Kidney capillary endothelial cell (primary cell): ENCODE results near the gene PRKAR1A.
"Not testable (repeated sequence)": the region's sequence is repeated elsewhere in the genome, so short reads cannot be mapped to it uniquely, and the experiment has no call there.

ENCODE experiments used
- DNase-seq: peaks from one replicate; pipeline ENCODE4 v3.0.0-alpha.2; 2018; ENCODE audit warnings: low spot score

The PRKAR1A gene

DNA sequence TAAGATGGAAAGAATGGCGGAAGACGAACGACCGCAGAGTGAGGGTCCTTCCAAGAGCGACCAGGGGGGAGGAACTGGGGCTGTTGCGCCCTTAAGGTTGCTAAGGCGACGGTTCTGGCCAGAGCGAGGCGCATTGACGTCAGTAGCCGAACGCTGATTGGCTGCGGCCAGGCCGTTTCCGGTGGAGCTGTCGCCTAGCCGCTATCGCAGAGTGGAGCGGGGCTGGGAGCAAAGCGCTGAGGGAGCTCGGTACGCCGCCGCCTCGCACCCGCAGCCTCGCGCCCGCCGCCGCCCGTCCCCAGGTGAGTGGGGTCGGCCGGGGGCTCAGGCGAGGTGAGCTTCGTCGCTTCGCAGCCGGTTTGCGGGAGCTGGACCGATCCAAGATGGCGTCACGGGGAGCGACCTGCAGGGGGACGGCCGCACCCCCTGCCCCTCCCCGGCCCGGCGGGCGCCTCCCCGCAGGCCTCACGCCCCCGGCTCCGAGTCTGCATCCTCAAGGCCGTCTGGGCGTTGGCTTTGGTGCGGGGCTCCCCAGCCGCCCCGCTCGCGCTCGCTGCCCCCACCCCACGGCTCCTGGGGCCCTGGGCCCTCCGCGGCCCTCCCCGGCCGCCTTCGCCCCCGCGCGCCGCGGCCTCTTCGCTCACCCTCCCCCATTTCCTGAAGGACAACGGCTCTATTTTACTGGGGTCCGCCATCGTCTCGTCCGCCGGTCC is at the start of gene PRKAR1A:
TSS of gene PRKAR1A (plus strand) at position 184 of the 713 bp plus-strand sequence. CDS start 2,970 bp downstream, outside the sequence.
- peak; percentile 88 for DNase-seq

DNA sequence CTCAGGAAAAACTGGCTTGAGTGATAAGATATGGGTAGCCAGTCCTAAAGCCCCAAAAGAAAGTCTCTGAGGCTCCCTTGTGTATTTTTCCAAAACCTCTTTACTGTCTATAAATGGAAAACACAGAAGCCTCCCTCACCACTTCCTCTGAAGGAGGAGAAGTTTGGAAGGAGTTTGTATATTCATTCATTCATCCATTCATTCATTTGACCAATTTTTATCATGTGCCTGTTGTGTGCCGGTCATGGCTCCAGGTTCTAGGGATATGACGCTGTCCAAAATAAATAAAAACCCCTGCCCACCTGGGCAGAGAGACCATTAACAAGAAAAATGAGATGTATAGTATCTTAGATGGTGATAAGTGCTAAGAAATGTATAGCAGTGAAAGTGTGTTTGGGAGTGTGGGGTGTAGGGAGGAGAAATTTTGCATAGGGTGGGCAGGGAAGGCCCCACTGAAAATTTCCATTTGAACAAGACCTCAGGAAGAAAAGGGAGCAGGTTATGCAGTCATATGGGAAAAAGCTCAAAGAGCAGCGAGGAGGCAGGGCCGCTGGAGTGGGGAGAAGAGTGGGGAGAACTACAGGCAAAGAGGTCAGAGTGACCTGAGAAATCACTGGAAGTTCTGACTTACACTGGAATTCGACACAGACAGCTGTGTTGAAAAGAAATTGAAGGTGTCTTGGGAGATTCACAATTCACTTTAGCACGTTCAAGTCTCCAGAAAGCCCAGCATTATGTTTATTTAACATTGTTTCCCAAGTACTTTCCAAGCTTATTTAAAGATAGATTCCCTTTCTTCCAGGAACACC is 48.8 kb upstream of the PRKAR1A start:
- DNase-seq = no peak

DNA sequence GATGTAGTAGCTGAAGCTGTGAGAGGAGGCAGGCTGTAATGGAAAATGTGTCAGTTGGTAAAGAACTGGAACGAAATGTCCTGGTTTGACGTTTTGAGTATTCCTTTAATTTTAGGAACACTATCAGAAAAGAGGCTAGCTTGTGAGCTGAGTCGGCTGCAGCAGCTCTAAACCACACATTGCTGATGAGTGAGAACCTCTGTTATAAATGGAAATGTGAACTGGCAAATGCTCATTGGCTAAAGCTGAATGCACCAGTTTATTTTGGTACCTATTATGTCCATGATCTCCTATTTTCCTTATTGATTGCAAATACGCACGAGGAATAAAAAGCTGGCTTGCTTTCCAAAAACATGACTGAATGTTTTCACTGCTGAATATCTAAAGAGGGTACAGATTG is 43.9 kb upstream of the PRKAR1A start:
- no peak for DNase-seq

DNA sequence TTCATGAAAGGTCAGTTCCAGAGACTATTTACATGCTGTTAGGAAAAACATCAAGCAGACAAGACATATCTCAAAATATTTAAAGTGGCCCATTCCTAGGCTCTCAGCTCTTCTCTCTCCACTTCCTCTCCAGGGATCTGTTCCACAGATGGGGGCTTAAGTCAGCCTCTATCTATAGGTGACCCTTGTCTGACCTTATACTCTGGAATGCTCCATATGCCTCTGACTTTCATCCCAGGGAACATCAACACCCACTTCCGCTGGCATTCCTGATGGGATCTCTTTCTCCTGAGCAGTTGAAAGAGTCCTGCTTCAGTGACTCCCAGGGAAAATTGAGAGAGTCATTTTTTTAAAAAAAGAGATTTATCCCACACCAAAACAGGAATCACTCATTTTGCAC is 43.4 kb upstream of the PRKAR1A start:
- peak; percentile 37 for DNase-seq

DNA sequence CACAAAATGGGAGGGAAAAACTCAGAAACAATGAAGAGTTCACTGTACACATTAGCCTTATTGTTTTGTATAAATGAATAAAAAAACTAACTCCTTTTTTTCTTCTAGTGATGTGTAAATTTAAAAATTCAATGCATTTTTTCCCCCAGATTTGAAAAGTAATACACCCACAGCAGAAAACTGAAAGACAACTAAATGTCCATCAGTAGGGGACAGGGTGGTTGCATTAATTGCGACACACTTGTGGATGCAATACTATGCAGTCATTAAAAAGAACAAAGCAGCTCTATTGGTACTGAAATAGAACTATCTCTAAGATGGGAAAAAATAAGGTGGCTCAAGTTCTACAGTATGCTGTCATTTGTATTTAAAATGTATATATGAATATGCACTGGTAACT is 41.3 kb upstream of the PRKAR1A start:
- no peak for DNase-seq

DNA sequence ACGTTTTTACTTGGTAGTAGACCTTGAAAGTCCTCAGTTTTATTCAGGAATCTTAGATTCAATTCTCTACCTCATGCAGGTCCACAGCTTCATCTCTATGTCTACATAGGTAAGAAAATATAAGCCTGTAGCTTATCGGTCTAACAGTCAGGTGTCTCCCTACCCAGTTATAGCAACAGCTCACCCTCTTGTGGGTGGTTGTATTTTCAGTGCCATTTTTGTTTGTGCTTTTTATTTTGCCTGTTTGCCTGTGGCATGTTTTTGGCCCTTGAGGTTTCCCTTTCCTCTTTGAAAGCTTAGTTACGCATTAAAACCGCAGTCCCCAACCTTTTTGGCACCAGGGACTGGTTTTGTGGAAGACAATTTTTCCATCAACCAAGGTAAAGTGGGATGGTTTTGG is 31.3 kb upstream of the PRKAR1A start:
- no peak for DNase-seq

DNA sequence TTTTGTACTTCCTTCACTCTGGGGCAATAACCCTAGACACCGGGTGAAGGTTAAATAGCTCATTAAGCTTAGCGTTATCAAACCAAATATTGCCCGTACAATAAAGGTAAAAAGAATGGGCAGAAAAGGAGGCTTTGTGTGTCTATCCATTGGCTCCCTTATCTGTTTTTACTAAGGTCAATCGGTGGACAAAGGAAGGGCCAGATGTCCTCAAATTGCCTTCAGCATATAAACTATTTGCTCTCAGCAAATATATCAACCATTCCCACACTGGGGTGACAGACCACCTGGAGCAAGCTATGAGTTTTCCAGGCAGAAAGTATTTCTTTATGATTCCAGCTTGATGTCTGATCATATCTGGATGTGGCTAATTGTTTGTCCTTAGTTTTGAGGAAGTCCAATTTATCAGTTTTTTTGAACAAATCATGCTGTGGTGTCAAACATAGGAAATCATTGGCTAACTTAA is 29.6 kb upstream of the PRKAR1A start:
- no peak for DNase-seq

DNA sequence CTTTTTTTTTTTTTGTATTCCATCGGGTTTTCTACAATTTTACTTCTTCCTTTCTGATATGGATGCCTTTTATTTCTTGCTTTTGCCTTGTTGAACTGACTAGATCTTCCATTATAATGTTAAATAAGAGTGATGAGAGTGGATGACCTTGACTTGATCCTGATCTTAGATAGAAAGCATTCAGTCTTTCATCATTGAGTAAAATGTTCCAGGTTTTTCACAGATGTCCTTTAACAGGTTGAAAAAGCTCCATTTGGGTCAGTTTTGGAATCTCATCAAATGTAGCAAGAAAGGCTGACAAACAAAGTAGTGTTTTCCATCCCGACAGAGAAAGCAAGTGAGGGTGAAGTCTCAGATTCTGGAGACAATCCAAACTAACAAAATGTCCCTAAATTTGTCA is 27.8 kb upstream of the PRKAR1A start:
- DNase-seq = no peak

DNA sequence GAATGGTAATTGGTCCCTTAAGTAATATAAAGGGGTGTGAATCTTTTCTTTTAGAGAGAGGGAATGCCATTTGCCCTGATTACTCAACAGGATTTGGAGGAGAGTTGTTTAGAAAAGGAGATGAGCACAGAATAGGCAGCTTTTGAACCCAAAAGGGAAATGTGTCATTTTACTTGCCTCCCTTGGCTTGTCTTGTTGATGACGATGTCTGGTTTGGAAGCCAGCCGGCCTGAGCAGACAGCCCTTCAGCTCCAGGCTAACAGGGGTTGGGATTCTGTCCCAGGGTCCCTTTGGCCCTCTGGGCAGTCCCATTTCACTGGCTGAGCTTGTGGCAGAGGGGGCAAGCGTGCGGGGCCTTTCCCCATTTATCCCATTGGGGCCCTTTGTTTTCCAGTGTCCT is 22.3 kb upstream of the PRKAR1A start:
- no peak for DNase-seq

DNA sequence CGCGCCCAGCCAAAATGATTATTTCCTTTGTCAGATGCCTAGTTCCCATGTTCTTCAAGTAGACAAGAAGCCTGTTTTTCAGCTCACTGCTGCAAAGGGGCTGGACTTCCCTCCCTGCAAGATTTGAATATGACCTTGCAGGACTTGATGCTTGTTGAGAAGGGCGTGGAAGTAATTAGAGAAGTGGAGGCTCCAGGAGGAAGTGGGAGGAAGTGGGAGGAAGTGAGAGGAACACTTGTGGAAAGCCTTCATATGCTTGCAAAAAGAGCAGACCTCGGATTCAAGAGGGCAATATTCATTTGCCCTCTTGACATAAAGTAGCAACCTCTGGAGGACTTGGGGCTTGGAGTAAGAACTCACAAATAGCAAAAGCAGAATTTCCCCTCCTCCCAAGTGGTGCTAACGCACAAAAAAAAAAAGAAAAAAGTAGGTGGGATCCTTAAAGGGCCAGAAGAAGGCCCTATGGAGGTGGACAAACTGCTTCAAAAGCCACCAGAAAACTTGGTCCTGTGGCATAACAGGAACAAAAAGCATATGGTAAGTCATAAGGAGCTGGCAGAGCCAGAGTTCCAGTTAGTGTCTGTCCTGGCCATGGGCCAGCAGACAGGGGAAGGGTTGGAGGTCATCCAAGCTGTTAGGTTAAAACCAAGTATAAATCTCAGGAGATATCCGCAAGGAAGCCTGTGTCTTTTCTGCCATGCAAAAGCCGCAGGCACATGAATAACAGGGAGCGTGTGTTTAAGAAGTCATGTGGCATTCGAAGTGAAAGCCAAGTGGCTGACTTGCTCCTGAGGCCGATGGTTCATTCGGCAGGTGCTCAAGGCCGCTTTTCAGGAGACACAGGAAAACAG is 20.6 kb upstream of the PRKAR1A start:
- no peak for DNase-seq

DNA sequence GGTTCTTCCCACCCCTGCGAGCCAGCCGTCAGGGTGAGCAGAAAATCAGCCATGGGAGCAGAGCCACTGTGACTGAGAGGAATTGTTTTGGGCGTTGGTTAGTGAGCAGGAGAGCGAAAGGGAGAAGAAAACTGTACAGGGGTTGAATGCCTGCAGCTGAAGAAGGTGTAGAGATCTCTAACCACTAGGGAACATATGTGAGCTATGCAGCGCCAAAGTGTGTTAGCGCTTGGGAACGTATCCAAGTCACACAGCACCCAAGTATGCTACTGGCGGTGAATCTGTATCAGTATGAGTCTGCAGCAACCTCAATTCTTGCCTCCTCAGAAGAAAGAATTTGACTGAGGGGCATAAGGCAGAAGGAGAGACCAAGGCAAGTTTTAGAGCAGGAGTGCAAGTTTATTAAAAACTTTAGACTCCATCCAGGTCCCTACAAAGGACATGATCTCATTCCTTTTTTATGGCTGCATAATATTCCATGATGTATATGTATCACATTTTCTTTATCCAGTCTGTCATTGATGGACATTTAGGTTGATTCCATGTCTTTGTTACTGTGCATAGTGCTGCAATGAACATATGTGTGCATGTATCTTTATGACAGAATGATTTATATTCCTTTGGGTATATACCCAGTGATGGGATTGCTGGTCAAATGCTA is 19.7 kb upstream of the PRKAR1A start:
- DNase-seq = not testable (repeated sequence)

DNA sequence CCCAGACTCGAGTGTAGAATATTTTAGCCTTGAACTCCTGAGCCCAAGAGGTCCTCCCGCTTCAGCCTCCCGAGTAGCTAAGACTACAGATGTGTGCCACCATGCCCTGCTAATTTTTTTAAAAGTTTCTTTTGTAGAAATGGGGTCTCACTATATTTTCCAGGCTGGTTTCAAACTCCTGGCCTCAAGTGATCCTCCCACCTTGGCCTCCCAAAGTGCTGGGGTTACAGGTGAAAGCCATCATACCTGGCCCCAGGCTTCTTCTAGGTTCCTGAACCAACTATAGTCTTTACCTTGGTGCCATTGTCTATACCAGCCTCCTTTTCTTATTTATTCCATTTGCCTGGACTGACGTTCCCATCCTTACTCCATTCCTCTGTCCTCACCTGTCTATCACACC is 17.1 kb upstream of the PRKAR1A start:
- DNase-seq = no peak

DNA sequence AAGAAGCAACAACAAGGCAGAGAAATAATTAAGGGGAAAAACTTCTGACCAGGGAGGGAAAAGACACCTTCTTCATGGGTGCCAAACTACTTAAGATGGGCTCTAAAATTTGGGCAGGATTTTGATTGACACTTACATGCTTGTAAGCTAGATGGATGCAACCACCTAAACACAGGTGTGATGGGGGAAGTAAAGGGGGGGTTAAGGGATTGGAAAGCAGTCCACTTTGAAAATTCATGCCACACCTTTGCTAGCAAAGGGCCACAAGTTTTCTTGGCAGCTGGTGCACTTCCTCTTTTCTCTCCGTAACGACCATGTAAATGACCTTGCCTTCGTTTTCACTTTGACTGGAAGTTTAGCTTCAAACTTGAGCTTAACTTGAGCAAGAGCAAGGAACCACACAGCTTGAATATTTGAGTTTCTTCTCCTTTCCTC is 14.3 kb upstream of the PRKAR1A start:
- DNase-seq = no peak

DNA sequence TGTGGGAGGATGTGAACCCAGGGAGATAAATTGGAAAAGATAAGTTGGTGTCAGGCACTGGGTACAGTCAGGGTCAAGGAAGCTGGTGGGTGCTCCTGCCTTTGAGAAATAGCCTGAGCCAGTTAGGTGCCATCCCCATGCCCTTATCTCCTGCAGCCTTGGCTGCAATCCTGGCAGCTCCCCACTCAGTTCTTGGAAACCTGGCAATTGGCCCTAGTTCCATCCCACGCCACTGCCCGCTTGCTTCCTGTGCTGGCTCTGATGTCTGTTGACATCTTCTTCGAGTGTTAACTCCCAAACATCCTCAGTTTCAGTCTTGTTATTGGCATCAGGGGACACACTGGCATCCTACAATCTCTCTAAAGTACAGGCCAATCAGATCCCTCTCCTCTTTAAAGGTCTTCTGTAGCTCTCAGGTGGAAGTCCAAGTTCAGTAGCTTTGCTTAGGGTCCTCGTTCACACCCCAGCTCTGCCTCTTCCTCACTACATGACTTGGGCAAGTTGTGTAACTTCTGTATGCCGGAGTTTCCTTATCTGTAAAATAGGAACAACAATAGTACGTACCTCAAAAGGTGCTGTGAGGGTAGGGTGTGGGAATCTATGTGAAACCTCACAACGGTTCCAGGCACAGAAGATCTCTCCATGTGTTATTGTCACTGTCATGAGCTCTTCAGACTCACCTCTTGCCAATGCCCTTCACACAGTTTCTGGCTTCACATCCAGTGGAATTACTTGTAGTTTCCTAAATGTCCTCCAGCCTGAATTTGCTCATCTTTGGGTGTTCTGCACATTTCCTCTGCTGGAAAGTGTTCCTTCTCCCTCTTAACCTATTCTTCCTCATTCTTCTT is 13.5 kb upstream of the PRKAR1A start:
- DNase-seq = no peak

DNA sequence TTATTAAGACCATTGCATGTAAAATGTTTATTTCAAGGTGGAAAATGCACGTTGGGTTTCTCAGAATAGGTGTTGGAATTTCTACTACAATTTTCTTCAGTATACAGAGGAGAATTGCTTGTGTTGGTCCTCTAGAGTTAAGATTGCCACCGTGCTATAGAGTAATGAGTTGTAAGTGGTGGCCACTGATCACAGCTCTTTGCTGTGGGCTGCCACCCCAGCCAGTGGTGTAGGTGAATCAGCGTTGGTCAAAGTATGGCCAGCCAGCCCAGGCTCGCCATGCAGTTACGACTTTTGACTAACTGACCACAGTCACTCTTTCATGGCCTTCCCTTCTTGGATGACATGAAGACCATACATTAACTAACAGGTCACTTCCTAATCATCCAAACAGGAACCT is 12.6 kb upstream of the PRKAR1A start:
- no peak for DNase-seq

DNA sequence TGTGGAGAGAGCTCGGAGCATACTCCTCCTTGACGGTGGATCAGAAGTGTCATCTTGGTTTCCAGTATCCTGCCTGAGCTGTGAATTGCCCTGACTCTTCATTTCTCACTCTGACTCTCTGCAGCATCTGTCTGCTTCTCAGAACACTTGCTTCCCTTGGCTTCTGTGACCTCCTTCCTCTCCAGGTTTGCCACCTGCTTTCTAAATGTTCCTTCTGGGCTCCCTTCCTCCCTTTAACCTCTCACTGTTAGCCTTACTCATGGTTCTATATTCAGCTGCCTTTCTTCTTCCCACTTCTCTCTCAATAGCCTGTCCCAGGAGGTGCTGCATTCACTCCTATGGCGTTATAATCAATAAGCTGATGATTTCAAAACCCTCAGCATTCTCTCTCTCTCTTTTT is 11.2 kb upstream of the PRKAR1A start:
- no peak for DNase-seq

DNA sequence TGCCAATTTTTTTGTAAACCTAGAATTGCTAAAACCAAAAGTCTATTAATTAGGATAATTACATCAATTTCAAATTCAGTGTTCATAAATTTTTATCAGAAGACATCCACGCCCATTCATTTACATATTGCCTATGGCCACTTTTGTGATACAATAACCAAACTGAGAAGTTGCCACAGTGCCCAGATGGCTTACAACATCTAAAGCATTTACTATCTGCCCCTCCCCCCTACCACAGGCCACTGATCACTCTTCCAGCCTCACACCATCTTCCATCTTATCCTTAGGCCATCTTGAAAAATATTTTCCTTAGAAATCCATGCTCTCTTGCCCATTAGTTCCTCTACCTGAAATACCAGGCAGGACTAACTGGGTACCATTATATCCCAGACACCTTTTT is 6.3 kb upstream of the PRKAR1A start:
- no peak for DNase-seq

DNA sequence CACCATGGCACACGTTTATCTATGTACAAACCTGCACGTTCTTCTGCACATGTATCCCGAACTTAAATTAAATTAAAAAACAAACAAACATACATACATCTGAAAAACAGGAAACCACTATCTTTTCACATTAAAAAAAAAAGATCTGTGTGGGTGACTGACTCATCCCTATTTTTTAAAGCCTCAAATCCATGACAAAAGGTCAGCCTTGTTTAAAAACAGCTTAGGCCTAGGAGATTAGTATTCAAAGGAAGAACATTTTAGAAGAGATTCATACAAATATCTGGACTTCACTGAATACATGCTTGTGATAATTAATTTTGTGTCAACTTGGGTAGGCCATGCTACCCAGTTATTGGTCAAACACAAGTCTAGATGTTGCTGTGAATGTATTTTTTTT is 4.7 kb upstream of the PRKAR1A start:
- no peak for DNase-seq

DNA sequence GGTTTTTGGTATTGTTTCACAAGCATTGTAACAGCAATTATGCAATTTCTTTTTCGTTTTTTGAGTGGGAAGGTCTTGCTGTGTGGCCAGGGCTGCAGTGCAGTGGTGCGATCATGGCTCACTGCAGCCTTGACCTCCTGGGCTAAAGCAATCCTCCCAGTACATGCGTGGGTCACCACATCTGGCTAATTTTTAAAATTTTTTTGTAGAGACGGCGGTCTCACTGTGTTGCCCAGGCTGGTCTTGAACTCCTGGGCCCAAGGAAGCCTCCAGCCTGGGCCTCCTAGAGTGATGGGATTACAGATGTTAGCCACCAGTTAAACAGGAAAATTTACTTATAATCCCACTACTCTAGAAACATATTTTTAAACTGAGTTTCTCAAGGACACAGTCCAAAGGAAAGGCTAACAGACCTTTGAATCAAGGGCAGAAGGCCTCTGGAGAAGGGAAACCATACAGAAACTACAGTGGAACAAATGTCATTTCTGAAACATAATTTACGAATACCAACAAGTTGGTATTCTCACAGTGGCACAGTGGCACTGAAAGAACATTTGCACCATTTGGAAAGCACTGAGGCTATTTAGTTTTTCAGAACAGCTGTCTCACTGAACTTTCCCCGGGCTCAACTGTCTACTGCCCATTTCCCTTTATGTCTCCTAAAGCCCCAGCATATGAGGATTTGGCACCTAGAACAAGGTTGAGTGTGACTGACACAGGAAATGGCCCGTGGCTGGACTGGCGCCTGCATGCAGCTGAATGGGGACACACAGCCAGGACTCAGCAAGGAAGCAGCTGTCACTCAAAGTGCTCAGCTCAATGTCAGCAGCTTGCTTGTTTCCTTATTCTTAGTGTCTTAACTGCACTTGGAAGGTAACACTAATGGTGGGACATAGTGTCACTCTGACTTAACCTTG is 2.8 kb upstream of the PRKAR1A start:
- DNase-seq = peak; percentile 93

DNA sequence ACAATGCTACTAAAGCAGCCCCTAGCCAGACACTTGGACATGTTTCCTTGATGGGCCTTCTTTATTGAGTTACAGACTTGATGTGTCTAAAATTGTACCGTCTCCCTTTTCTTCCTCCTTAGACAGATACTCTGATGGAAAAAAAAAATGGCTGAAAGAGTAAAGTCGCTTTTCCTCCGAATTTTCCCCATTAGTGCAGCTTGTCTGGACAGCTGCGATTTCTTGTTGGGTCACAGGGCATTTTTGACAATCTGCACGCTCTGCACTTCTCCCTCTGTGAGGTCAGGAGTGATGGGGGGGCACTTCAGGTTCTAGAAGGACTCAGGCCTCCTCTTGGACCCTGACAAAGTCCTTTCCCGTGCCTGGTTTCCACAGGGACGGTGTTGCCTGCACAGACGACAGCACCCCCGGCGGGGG is 968 bp upstream of the PRKAR1A start:
- no peak for DNase-seq
